Hematopoietic multipotent progenitor cell treated with erythropoietin and hydrocortisone succinate and interleukin-3 and kit ligand, for 6 days (in vitro differentiated cells): ENCODE measurements around the gene CPED1.
"Not testable (repeated sequence)": the region's sequence is repeated elsewhere in the genome, so short reads cannot be mapped to it uniquely, and the experiment has no call there.

Source experiments
- DNase-seq: peaks from one replicate; pipeline ENCODE4 v3.0.0-alpha.2; 2015

Gene CPED1

DNA sequence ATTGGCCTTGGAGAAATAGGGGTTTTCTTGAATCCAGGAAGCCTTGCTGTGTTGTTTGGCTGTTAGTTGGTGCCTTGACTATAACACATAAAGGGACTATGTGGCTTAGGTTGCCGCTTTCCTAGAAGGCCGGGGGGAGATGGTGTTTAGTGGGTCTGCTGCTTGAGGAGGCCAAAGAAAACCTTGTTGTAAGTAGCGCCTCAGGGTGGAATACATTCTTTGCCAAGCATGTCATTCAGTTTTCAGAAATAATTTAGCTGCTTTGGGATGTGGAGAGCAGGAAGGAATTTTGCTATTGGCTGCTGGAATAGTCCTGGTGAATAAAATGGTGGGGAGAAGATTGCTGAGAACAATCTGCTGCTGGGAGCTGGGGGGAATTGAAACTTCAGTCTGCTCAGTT is 207.4 kb downstream of the CPED1 start:
- DNase-seq = no peak

DNA sequence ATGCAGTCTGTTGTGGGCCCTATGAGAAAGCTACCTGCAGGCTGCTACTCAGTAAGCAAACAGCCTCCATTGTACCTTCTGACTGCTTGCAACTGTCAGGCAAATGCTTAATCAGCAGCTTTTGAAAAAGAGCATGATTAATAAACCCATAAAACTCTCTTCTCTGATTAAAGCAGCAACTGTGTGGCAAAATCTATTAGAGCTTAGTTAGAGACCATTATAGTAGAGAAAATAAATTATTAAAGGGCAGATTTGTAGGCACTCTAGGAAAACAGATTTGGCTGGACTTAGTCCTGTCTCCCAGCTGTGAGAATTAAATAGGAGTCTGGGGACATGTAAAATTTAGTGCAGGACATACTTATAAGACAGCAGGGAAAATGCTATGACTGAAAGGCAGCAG is 207.8 kb downstream of the CPED1 start:
- DNase-seq = no peak

DNA sequence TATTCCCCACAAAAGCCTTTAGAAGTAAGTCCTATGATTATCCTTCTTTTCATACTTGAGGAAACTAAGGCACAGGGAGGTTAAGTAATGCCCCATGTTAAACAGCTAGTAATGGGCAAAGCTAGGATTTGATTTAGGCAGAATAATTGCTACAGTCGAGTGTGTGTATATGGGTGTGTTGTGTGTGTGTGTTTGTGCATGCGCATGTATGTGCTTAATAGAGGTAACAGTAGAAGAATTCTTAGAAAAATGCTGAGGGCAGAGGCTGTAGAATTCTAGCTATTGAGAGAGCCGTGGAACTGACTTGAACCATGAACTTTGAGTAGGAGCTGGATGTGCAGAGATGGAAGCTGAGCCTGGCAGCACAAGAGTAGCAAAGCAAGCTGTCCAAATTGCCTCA is 208.9 kb downstream of the CPED1 start:
- DNase-seq = no peak

DNA sequence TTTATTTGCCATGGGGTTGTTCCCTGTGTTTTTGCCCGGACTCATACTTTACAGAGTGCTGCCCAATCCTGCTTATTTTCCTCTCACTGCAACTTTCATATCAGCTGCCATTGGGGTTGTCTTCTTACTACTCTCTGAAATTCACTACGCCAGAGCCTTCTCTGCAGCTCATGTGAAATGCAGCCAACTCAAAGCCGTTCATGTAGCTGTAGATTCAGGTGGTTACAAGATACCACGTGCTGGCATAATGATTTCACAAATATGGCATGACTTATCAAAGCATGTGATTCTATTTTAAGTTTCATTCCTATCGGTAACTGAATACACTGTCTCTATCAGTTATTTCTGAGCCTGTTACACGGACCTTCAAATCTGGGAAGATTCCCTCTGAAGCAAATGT is 210.0 kb downstream of the CPED1 start:
- no peak for DNase-seq

DNA sequence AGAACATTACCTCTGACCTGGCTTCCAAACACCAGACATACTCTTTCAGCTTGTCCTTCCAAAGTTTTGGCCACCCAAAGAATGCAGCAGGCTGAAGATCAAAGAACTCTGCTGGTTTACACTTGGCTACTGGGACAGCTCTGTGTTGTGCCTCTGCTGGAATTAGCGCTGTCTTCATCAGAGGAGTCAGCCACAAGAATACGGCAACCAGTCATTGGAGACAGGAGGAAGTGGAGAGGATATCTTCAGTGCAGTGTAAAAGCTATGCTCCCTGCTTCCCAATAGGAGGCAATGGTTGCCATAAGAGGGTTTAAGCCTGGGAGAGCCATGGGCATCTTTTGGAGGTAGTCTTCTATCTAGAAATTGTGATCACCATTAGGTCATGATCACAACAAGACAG is 213.6 kb downstream of the CPED1 start:
- DNase-seq = no peak

DNA sequence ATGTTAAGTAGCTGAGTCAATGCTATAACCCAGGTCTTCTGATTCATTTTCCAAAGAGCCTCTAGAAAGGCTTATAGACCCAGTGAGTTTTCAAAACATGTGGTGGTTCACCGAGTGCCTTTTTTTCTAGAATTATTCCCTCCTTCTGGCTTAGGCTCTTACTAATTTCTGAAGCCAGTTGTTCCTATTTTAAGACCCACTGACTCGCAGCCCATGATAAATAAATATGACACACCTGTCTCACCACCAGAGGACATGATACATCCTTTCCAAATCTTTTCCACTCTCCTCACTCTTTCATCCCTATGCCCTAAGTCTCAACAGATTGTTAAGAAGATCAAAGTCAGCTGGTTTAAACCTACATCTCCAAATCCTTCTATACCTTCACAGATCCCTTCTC is 214.3 kb downstream of the CPED1 start:
- no peak for DNase-seq

DNA sequence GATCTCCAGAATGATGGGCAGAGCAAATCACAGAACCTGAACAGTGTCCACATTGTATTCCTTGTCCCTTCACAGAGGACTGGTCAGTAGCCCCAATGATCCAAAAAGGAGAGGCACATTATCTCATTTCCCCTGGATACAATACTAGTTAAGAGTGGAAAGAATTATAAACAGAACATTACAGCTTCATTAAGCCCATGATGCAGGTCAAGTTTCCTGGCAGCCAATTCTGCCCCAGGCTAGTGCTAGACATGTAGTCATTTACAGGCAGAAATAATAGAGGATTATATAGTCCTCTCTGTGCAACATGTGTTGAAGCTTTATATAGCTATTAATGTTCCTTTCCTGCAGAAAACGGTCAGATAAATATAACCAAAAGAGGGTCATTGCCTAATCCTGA is 216.0 kb downstream of the CPED1 start:
- no peak for DNase-seq

DNA sequence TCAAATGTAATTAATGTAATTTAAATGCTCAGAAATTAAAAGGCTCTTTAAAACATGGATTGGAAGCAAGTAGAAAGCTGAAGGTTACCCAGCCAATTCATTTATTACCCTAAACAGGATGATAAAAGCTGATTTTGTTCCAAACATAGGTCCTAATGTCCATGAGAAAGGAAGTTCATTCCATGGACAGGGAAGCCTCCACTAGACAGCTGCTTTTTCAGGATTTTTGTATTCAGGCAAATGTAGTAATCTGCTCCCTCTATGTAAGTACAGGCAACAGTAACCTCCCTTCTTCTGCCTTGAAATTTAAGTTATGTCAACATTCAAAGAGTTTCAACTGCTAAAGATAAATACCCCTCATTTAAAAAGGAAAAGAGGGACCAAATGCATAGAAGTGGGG is 217.3 kb downstream of the CPED1 start:
- DNase-seq = no peak

DNA sequence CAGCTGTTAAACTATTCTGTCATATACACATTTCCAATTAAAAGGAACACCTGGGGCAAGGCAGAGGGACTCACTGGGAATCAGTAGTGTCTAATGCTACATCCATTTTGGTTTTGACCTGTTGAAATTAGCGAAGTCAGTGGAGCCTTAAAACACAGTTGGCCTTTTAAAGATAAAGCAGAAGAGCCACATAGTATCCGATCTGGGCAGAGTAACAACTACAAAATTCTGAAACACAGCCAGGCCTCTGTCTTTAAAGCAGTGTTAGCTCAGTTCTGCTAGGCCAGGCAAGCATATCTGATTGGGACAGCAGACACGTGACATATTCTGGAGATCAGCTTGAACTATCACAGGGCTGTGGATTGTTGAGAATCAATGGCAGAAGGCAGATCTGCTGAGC is 222.7 kb downstream of the CPED1 start:
- DNase-seq = no peak

DNA sequence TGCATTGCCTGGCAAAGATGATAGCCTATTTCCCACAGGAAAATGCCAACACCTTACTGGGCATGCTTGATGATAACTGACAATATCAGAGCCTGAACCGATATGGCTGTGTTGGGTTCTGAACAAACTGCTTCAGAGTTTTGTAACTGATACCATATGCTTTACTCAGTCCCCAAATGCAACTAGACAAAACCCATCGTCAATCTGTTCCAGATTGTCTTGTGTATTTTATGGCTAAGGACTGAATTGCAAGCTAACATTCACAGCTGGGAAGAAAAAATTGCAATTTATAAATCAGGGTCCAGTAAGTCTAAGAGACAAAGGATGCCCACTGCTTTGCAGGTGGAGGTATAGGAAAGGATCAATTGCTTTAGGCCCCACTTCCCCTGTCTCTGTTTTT is 223.5 kb downstream of the CPED1 start:
- no peak for DNase-seq

DNA sequence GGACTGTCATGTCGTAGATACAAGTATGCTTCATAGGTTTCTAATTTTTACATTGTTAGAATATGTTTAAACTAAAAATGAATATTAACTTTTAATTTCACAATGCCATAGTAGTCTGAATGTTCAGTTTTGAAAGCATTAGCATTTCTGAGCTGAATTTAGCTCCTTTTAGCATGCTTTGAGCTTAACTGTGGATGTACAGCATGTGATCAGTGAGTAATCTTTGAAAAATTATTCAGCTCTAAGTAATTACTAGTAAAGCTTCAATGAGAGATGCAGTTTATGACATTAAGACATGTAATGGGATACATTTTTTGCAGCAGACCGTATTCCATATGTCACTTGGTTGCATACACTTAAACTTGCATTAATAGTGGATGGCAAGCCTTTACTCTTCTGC is 226.1 kb downstream of the CPED1 start:
- DNase-seq = no peak

DNA sequence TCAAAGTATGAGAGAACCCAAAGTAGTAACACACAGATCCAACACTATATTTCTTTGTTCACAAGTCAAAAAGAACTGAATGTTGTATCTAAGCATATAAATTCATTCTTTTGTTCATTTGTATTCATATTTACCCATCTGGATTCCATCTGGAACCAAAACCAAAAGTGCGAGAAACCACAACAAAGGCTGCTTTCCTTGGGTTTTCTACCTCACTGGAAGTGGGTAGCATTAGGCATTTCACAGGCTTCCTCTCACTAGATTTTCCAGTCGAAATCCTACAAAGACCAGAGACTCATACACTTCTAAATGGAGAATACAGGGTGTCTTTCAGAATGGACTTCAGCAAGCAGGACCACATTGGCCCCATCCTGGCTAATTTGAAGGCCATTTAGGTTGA is 230.5 kb downstream of the CPED1 start:
- DNase-seq = no peak

DNA sequence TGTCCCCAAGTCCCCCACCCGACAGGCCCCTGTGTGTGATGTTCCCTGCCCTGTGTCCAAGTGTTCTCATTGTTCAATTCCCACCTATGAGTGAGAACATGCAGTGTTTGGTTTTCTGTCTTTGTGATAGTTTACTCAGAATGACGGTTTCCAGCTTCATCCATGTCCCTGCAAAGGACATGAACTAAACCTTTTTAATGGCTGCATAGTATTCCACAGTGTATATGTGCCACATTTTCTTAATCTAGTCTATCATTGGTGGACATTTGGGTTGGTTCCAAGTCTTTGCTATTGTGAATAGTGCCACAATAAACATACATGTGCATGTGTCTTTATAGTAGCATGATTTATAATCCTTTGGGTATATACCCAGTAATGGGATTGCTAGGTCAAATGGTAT is 232.6 kb downstream of the CPED1 start:
- not testable (repeated sequence) for DNase-seq

DNA sequence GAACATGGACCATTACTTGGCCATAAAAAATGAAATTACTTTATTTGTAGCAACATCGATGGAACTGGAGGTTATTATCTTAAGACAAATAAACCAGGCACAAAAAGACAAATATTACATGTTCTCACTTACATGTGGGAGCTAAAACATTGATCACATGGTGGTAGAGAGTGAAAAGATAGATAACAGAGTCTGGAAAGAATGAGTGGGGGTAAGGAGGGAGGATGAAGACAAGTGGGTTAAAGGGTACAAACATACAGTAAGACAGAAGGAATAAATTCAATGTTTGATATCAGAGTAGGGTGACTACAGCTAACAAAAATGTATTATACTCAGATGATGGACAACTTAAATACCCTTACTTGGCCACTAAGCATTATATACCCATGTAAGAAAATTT is 240.3 kb downstream of the CPED1 start:
- DNase-seq = no peak

DNA sequence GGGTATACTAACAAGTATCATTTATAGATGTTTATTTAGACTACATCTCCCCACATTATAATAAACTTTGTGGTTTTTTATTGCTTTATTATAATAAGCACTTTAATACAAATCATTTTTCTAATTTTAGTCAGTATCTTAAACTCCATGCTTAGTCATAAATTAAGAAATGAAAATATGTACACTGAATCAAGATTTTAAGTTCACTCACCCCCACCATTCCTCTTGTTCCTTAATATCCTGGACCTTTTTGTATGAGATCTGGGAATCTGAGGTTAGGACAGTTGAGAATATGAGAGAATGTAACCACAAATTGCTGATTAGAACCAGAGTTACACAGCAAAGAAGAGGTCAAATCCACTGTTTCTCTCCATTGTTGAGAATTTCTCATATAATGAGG is 246.7 kb downstream of the CPED1 start:
- DNase-seq = no peak

DNA sequence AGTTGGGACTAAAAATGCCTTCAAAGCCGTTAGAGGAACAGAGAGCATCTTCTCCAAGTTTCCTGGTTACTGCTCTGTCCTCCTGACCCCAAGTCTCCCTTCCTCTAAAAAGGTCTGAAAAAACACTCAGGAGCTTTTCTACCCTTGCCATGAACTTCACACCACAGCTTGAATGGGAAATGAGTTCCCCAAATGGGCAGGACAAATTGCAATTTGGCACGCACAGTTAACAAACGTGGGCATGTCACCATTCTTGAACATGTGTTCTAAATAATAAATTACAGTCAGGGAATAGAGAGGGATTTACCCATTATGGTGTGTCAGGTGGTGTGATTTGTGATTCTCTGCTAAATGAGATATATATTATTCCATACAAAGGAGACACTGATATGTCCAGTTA is 249.1 kb downstream of the CPED1 start:
- DNase-seq = no peak

DNA sequence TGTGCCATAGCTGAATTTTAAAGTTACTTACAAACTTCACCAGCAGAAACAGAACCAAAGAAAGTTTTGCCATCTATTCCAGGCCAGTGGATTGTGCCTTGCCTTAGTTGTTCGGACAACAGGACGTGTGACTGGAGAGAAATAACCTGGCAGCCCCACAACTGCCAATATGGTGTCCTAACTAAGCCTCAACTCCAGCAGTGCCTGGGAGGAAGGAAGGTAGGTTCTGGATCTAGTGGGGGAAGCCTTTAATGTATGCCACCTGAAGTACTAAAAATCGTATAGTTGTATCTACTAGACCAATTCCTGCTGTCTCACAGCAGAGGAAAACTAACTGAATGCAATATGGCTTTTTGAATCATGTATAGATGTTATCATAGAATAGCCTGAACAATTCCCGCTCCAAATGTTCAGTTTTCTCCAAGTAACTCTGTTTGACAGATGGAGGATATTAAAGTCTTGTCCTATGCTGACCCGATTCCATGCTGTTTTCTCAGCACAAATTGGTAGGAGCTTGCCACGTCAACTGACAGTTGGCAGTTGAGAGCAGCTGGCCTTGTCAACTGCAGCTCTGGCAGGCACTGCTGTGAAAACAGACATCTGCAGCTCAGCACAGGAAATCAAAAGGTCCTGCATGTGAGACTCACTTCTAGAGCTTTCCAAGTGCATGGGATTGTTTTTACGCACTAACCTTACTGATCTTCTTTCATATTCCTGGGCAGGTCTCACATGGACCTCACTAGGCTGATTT is 255.8 kb downstream of the CPED1 start:
- DNase-seq = no peak

DNA sequence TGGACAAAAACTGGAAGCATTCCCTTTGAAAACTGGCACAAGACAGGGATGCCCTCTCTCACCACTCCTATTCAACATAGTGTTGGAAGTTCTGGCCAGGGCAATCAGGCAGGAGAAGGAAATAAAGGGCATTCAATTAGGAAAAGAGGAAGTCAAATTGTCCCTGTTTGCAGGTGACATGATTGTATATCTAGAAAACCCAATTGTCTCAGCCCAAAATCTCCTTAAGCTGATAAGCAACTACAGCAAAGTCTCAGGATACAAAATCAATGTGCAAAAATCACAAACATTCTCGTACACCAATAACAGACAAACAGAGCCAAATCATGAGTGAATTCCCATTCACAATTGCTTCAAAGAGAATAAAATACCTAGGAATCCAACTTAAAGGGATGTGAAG is 262.9 kb downstream of the CPED1 start:
- not testable (repeated sequence) for DNase-seq

DNA sequence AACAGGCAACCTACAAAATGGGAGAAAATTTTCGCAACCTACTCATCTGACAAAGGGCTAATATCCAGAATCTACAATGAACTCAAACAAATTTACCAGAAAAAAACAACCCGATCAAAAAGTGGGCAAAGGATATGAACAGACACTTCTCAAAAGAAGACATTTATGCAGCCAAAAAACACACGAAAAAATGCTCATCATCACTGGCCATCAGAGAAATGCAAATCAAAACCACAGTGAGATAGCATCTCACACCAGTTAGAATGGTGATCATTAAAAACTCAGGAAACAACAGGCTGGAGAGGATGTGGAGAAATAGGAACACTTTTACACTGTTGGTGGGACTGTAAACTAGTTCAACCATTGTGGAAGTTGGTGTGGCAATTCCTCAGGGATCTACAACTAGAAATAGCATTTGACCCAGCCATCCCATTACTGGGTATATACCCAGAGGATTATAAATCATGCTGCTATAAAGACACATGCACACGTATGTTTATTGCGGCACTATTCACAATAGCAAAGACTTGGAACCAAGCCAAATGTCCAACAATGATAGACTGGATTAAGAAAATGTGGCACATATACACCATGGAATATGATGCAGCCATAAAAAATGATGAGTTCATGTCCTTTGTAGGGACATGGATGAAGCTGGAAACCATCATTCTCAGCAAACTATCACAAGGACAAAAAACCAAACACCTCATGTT is 264.2 kb downstream of the CPED1 start:
- DNase-seq = not testable (repeated sequence)

DNA sequence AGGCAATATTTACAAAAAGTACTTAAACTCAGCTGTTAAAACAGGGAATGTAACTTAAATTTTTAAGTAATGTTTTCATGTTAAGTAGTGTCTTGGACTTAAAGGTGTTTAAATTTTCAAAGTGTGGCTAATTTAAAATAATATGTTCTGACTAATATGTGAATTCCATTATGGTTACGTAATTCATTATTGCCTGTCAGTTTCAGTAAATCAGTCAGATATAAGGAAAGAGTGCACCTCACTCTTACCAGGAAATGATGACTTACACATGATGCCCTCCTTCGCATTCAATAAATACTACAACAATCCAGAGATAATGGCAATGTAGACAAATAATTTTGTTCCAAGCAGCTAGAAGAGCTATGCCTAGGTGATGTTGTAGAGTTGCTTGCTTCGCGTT is 271.3 kb downstream of the CPED1 start:
- DNase-seq = no peak

DNA sequence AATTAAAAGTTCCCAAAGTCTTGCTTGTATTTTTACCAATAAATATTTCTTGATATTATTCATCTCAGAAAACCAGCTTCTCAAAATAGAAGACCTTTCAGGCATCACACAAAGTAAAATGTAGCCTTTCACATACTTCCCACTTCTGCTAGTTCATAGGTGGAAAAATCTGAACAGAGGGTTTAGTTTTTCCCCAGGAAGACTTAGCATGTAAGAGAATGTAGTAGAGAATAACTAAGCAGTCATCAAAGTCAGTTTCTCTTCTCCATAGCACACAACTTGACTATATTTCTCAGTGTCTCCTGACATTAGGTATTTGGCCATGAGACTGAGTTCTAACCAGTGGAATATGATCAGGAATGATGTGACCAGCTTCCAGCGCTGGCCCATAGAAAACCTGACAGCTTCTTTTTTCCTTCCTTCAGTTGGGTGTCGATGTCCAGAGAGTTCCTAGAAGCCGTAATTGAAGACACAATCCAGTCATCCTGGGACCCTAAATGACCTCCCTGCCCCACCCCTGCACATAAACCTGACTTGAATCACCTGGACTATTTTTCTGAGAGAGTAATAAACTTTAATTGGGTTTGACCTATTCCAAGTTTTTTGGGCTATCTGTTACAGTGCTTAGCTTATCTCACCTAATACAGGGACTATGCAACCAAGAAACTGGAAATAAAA is 272.8 kb downstream of the CPED1 start:
- no peak for DNase-seq

DNA sequence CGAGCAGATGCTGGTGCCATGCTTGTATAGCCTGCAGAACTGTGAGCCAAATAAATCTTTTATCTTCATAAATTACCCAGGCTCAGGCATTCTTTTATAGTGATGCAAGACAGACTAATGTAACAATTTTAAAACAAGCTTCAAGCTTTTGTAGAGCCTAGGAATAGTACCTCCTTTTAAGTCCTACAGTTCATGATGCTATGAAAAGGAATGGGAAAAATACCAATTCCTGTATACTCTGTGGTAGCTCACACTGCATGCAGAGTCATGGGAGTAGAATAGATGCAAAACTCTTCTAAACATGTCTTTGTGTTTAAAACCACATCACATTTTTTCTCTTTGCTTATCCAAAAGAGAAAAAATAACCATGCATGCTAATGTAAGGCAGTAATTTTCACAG is 273.7 kb downstream of the CPED1 start:
- DNase-seq = no peak

DNA sequence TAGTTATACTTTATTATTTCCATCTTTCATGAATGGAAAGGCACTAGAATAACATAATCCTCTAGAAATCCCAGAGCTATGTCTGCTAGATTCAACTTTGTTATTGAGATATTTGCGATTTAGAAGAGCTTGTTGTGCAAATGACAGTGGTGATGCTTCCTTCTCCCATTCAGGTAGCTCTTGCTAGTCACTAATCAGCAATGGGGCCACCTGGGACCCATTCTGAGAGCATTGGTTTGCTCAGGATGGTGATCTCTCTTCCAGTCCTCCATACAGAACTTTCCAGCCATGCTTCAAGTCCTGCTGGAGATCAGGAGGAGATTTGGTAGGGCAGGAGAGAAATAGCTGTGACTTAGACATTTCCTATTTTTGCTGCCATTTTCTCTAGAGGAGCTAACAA is 274.5 kb downstream of the CPED1 start:
- no peak for DNase-seq

DNA sequence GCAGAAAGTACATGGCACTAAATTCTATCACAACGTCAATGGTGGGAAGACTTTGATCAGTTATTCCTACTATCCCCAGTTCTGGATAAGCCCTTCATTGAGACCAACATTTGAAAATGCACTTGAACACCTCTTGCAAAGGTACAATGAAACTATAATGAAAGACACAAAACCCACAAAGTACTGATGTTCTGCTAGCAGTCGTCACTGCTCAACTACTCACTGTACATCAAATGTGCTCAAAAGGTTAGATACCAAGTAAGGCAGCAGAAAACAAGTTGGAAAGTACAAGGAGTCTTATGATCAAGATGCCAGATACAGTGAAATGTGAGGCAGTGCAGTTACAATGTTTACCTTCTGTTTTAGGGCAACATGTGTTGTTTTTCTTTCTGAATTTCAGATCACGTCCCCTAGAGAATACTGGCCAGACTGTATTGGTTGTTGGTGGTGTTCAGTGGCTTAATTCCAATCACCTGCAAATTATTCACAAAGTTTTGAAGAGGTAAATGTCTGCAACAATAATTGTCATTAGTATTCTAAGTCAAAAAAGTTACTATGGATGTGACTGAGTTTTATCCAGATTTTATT is 277.9 kb downstream of the CPED1 start:
- DNase-seq = no peak
